HEK293 (cell line): ENCODE data around the gene IGFBP2.

ENCODE experiments used
- CTCF ChIA-PET: fragments of 350-600 bp; formaldehyde crosslinking; extraction: SDS; loops from one replicate; lab custom pipeline; 2021; ENCODE audit warnings: antibody characterized with exemption; lab: Yijun Ruan, JAX
- POLR2A ChIA-PET: fragments of 300-600 bp; formaldehyde crosslinking; extraction: SDS; loops from one replicate; lab custom pipeline; 2020; ENCODE audit warnings: antibody characterized with exemption, inconsistent platforms; lab: Yijun Ruan, JAX
- H3K27ac ChIP-seq: fragments of 200-500 bp; sonication (Bioruptor generic); 2 replicates; pipeline ENCODE4 v1.5.1; 2014; ENCODE audit warnings: low read depth, low read length, control low read depth, inconsistent platforms; ENCODE audit errors: extremely low read depth
- H3K36me3 ChIP-seq, 2 experiments: fragments of 200-500 bp in 1 of 2; sonication (Bioruptor generic) in 1 of 2; 1 replicate in 1 of 2; 2 replicates in 1 of 2; pipeline ENCODE4 v1.5.1; 2014 to 2017; ENCODE audit warnings: inconsistent platforms in 2 of 2, low read length in 2 of 2; ENCODE audit not compliant: control insufficient read depth in 2 of 2, insufficient read depth in 1 of 2
- H3K4me1 ChIP-seq: fragments of 200-500 bp; sonication (Bioruptor generic); 2 replicates; pipeline ENCODE4 v1.5.1; 2014; ENCODE audit warnings: mild to moderate bottlenecking, low read length, inconsistent platforms; ENCODE audit not compliant: control insufficient read depth, insufficient read depth
- H3K4me3 ChIP-seq: 2 replicates; pipeline ENCODE4 v1.5.1; 2011; ENCODE audit warnings: low read depth, mild to moderate bottlenecking, control low read depth, low read length, moderate library complexity
- H3K9me3 ChIP-seq: fragments of 200-500 bp; sonication (Bioruptor generic); 2 replicates; pipeline ENCODE4 v1.5.1; 2014; ENCODE audit warnings: low read depth, low read length, inconsistent platforms; ENCODE audit not compliant: control insufficient read depth, insufficient read depth
- BCL11A ChIP-seq: fragments of 450-650 bp; formaldehyde crosslinking; IDR thresholded peaks from 2 replicates; pipeline ENCODE4 v1.5.1; 2016; ENCODE audit warnings: low read depth, missing biosample characterization, missing genetic modification characterization
- KLF9 ChIP-seq: fragments of 450-650 bp; formaldehyde crosslinking; IDR thresholded peaks from 2 replicates; pipeline ENCODE4 v1.5.1; 2016; ENCODE audit warnings: missing biosample characterization, missing genetic modification characterization, low read depth
- REPIN1 ChIP-seq: fragments of 450-650 bp; formaldehyde crosslinking; IDR thresholded peaks from 2 replicates; pipeline ENCODE4 v1.5.1; 2017; ENCODE audit warnings: missing biosample characterization, missing genetic modification characterization, low read depth
- SP2 ChIP-seq: fragments of 450-650 bp; formaldehyde crosslinking; IDR thresholded peaks from 2 replicates; pipeline ENCODE4 v1.5.1; 2016; ENCODE audit warnings: missing biosample characterization, missing genetic modification characterization
- YY2 ChIP-seq: fragments of 450-650 bp; formaldehyde crosslinking; IDR thresholded peaks from 2 replicates; pipeline ENCODE4 v1.5.1; 2016; ENCODE audit warnings: missing biosample characterization, missing genetic modification characterization
- ZFP69B ChIP-seq: fragments of 450-650 bp; formaldehyde crosslinking; IDR thresholded peaks from 2 replicates; pipeline ENCODE4 v1.5.1; 2016; ENCODE audit warnings: missing biosample characterization, missing genetic modification characterization
- ZNF133 ChIP-seq: fragments of 450-650 bp; formaldehyde crosslinking; IDR thresholded peaks from 2 replicates; pipeline ENCODE4 v1.5.1; 2016; ENCODE audit warnings: missing biosample characterization, missing genetic modification characterization
- ZNF140 ChIP-seq: fragments of 450-650 bp; formaldehyde crosslinking; IDR thresholded peaks from 2 replicates; pipeline ENCODE4 v1.5.1; 2016; ENCODE audit warnings: missing biosample characterization, missing genetic modification characterization
- ZNF157 ChIP-seq: fragments of 450-650 bp; formaldehyde crosslinking; IDR thresholded peaks from 2 replicates; pipeline ENCODE4 v1.5.1; 2016; ENCODE audit warnings: missing biosample characterization, missing genetic modification characterization
- ZNF302 ChIP-seq: fragments of 450-650 bp; formaldehyde crosslinking; IDR thresholded peaks from 2 replicates; pipeline ENCODE4 v1.5.1; 2016; ENCODE audit warnings: missing biosample characterization, missing genetic modification characterization, low read depth
- ZNF501 ChIP-seq: fragments of 450-650 bp; formaldehyde crosslinking; IDR thresholded peaks from 2 replicates; pipeline ENCODE4 v1.5.1; 2016; ENCODE audit warnings: missing biosample characterization, missing genetic modification characterization
- ZNF548 ChIP-seq: fragments of 450-650 bp; formaldehyde crosslinking; IDR thresholded peaks from 2 replicates; pipeline ENCODE4 v1.5.1; 2016; ENCODE audit warnings: missing biosample characterization, missing genetic modification characterization
- ZNF549 ChIP-seq: fragments of 450-650 bp; IDR thresholded peaks from 2 replicates; pipeline ENCODE4 v1.5.1; 2018; ENCODE audit warnings: missing biosample characterization, missing genetic modification characterization, mild to moderate bottlenecking, inconsistent platforms, moderate library complexity
- ZNF558 ChIP-seq: fragments of 450-650 bp; formaldehyde crosslinking; IDR thresholded peaks from 2 replicates; pipeline ENCODE4 v1.5.1; 2016; ENCODE audit warnings: missing biosample characterization, missing genetic modification characterization
- ZNF560 ChIP-seq: fragments of 450-650 bp; formaldehyde crosslinking; IDR thresholded peaks from 2 replicates; pipeline ENCODE4 v1.5.1; 2017; ENCODE audit warnings: missing biosample characterization, missing genetic modification characterization, borderline replicate concordance
- ZNF600 ChIP-seq: fragments of 450-650 bp; formaldehyde crosslinking; IDR thresholded peaks from 2 replicates; pipeline ENCODE4 v1.5.1; 2016; ENCODE audit warnings: missing biosample characterization, missing genetic modification characterization
- ZNF658 ChIP-seq: fragments of 450-650 bp; formaldehyde crosslinking; IDR thresholded peaks from 2 replicates; pipeline ENCODE4; 2016; ENCODE audit warnings: missing biosample characterization, missing genetic modification characterization
- TF ChIP-seq, protein P1 (sequence below): fragments of 450-650 bp; formaldehyde crosslinking; conservative IDR thresholded peaks from 2 replicates; pipeline ENCODE4 v1.5.1; 2016; ENCODE audit warnings: low read depth, missing biosample characterization, missing genetic modification characterization
- TF ChIP-seq, protein P2 (sequence below): fragments of 450-650 bp; formaldehyde crosslinking; IDR thresholded peaks from 2 replicates; pipeline ENCODE4 v1.5.1; 2017; ENCODE audit warnings: missing biosample characterization, missing genetic modification characterization
- TF ChIP-seq, protein P3 (sequence below): fragments of 450-650 bp; formaldehyde crosslinking; IDR thresholded peaks from 2 replicates; pipeline ENCODE4 v1.5.1; 2017; ENCODE audit warnings: missing biosample characterization, missing genetic modification characterization
- TF ChIP-seq, protein P4 (sequence below): fragments of 450-650 bp; formaldehyde crosslinking; IDR thresholded peaks from 2 replicates; pipeline ENCODE4 v1.5.1; 2016; ENCODE audit warnings: missing biosample characterization, missing genetic modification characterization, borderline replicate concordance
- TF ChIP-seq, protein P5 (sequence below): fragments of 450-650 bp; formaldehyde crosslinking; IDR thresholded peaks from 2 replicates; pipeline ENCODE4 v1.5.1; 2017; ENCODE audit warnings: missing biosample characterization, missing genetic modification characterization

The IGFBP2 gene

DNA sequence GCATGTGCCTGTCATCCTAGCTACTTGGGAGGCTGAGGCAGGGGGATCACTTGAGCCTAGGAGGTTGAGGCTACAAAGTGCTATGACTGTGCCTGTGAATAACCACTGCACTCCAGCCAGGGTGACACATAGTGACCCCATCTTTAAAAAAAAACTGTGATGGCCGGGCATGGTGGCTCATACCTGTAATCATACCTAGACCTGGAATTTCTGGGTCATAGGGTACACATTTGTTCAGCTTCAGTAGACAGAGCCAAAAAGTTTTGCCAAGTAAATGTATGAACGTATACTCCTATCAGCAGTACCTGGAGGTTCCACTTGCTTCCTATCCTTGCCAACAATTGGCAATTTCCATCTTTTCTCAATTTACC, 6.4 kb upstream of the IGFBP2 start (continued):
- TF ChIP-seq, protein P1, sequence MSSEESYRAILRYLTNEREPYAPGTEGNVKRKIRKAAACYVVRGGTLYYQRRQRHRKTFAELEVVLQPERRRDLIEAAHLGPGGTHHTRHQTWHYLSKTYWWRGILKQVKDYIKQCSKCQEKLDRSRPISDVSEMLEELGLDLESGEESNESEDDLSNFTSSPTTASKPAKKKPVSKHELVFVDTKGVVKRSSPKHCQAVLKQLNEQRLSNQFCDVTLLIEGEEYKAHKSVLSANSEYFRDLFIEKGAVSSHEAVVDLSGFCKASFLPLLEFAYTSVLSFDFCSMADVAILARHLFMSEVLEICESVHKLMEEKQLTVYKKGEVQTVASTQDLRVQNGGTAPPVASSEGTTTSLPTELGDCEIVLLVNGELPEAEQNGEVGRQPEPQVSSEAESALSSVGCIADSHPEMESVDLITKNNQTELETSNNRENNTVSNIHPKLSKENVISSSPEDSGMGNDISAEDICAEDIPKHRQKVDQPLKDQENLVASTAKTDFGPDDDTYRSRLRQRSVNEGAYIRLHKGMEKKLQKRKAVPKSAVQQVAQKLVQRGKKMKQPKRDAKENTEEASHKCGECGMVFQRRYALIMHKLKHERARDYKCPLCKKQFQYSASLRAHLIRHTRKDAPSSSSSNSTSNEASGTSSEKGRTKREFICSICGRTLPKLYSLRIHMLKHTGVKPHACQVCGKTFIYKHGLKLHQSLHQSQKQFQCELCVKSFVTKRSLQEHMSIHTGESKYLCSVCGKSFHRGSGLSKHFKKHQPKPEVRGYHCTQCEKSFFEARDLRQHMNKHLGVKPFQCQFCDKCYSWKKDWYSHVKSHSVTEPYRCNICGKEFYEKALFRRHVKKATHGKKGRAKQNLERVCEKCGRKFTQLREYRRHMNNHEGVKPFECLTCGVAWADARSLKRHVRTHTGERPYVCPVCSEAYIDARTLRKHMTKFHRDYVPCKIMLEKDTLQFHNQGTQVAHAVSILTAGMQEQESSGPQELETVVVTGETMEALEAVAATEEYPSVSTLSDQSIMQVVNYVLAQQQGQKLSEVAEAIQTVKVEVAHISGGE (tag by site-specific recombination) = no peak
- TF ChIP-seq ZNF302 (tag by site-specific recombination) (no peak), SP2 (tag by site-specific recombination) (no peak), ZNF658 (tag by site-specific recombination) (no peak), ZFP69B (no peak)
- TF ChIP-seq, protein P2, sequence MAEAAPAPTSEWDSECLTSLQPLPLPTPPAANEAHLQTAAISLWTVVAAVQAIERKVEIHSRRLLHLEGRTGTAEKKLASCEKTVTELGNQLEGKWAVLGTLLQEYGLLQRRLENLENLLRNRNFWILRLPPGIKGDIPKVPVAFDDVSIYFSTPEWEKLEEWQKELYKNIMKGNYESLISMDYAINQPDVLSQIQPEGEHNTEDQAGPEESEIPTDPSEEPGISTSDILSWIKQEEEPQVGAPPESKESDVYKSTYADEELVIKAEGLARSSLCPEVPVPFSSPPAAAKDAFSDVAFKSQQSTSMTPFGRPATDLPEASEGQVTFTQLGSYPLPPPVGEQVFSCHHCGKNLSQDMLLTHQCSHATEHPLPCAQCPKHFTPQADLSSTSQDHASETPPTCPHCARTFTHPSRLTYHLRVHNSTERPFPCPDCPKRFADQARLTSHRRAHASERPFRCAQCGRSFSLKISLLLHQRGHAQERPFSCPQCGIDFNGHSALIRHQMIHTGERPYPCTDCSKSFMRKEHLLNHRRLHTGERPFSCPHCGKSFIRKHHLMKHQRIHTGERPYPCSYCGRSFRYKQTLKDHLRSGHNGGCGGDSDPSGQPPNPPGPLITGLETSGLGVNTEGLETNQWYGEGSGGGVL (tag by site-specific recombination) = no peak
- TF ChIP-seq, all 188 proteins: peak for 0

DNA sequence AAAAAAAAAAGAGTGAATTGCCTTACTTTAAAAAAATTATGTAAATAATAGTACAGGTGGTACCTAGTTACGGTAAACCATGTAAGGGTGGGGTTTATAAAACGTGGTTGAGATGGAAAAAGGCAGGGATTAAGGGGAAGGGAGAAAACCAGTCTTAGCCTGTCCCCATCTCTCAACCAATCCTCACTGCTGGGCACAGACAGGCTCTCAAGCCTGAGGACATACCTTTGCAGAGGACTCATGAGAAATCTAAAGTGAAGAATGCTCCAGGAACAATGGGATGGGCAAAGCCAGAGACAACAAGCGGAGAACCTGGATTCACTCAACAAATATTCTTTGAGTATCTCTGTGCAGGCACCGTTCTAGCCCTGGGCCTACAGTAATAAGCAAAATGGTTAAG, 3.4 kb upstream of the IGFBP2 start:
- CTCF ChIA-PET = interaction anchor here (0.9 to 2.2 kb wide), 2 partner anchors 110 to 113 kb away, joined by 3 to 5 read pairs; no protein-coding TSS in a partner anchor
- H3K36me3 ChIP-seq = no peaks in the 10 kb centered on the region
- POLR2A ChIA-PET = interaction anchor here (0.7 kb wide), 1 partner anchor 60 kb away, joined by 3 read pairs; no protein-coding TSS in a partner anchor
- no peaks in the 10 kb centered on the region for H3K9me3 ChIP-seq
- no peak overlapping the region for H3K27ac ChIP-seq
- peaks cover 4% of the 10 kb centered on the region for H3K4me1 ChIP-seq
- H3K4me3 ChIP-seq = no peak overlapping the region
- TF ChIP-seq REPIN1 (no peak), ZNF501 (tag by site-specific recombination) (no peak), ZNF157 (tag by site-specific recombination) (no peak), ZNF548 (no peak), ZNF549 (no peak), KLF9 (no peak), ZNF140 (tag by site-specific recombination) (no peak), ZNF600 (no peak), ZNF560 (tag by site-specific recombination) (no peak), BCL11A (tag by site-specific recombination) (no peak), ZNF658 (tag by site-specific recombination) (no peak), ZNF133 (tag by site-specific recombination) (no peak), ZNF558 (no peak), YY2 (tag by site-specific recombination) (no peak)
- TF ChIP-seq, protein P3, sequence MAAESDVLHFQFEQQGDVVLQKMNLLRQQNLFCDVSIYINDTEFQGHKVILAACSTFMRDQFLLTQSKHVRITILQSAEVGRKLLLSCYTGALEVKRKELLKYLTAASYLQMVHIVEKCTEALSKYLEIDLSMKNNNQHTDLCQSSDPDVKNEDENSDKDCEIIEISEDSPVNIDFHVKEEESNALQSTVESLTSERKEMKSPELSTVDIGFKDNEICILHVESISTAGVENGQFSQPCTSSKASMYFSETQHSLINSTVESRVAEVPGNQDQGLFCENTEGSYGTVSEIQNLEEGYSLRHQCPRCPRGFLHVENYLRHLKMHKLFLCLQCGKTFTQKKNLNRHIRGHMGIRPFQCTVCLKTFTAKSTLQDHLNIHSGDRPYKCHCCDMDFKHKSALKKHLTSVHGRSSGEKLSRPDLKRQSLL (tag by site-specific recombination) = no peak
- TF ChIP-seq, protein P4, sequence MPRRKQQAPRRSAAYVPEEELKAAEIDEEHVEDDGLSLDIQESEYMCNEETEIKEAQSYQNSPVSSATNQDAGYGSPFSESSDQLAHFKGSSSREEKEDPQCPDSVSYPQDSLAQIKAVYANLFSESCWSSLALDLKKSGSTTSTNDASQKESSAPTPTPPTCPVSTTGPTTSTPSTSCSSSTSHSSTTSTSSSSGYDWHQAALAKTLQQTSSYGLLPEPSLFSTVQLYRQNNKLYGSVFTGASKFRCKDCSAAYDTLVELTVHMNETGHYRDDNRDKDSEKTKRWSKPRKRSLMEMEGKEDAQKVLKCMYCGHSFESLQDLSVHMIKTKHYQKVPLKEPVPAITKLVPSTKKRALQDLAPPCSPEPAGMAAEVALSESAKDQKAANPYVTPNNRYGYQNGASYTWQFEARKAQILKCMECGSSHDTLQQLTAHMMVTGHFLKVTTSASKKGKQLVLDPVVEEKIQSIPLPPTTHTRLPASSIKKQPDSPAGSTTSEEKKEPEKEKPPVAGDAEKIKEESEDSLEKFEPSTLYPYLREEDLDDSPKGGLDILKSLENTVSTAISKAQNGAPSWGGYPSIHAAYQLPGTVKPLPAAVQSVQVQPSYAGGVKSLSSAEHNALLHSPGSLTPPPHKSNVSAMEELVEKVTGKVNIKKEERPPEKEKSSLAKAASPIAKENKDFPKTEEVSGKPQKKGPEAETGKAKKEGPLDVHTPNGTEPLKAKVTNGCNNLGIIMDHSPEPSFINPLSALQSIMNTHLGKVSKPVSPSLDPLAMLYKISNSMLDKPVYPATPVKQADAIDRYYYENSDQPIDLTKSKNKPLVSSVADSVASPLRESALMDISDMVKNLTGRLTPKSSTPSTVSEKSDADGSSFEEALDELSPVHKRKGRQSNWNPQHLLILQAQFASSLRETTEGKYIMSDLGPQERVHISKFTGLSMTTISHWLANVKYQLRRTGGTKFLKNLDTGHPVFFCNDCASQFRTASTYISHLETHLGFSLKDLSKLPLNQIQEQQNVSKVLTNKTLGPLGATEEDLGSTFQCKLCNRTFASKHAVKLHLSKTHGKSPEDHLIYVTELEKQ (tag by site-specific recombination) = no peak
- TF ChIP-seq, protein P5, sequence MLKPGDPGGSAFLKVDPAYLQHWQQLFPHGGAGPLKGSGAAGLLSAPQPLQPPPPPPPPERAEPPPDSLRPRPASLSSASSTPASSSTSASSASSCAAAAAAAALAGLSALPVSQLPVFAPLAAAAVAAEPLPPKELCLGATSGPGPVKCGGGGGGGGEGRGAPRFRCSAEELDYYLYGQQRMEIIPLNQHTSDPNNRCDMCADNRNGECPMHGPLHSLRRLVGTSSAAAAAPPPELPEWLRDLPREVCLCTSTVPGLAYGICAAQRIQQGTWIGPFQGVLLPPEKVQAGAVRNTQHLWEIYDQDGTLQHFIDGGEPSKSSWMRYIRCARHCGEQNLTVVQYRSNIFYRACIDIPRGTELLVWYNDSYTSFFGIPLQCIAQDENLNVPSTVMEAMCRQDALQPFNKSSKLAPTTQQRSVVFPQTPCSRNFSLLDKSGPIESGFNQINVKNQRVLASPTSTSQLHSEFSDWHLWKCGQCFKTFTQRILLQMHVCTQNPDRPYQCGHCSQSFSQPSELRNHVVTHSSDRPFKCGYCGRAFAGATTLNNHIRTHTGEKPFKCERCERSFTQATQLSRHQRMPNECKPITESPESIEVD (tag by site-specific recombination) = no peak
